NT2/D1 (cell line): Measurements from ENCODE around the gene FGFBP2.

Experiments
- SUZ12 ChIP-seq: IDR thresholded peaks from 2 replicates; pipeline ENCODE4 v1.6.1; 2011; ENCODE audit not compliant: insufficient read length, insufficient read depth; ENCODE audit errors: extremely low read depth
- YY1 ChIP-seq: IDR thresholded peaks from 2 replicates; pipeline ENCODE4 v1.6.1; 2011; ENCODE audit not compliant: insufficient read length, insufficient read depth

DNA sequence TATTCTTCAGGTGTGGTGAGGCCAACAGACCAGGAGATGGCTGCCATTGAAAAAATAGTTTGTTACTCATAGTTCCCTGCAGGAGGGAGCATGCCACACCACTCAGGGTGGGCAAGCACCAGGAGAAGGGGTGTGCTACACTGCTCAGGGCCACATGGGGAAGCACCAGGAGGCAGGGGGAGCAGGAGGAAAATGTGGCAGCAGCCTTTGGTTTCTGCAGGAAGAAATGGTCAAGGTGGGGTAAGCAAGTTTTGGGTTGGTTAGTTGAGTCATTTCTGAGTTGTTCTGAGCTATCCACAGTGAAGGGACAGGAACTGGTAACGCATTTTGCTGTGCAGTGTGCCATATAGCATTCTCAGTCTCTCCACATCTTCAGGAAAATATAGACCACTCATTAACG is 48.2 kb downstream of the FGFBP2 start:
- no peak for TF ChIP-seq YY1
- no peak for TF ChIP-seq SUZ12
